ENCODE measurements around the gene HERC5.

HERC5 gene

GRCh38 chr4:88527787-88528186 lies 70.9 kb downstream of the HERC5 start:
- TF ChIP-seq, protein P1, sequence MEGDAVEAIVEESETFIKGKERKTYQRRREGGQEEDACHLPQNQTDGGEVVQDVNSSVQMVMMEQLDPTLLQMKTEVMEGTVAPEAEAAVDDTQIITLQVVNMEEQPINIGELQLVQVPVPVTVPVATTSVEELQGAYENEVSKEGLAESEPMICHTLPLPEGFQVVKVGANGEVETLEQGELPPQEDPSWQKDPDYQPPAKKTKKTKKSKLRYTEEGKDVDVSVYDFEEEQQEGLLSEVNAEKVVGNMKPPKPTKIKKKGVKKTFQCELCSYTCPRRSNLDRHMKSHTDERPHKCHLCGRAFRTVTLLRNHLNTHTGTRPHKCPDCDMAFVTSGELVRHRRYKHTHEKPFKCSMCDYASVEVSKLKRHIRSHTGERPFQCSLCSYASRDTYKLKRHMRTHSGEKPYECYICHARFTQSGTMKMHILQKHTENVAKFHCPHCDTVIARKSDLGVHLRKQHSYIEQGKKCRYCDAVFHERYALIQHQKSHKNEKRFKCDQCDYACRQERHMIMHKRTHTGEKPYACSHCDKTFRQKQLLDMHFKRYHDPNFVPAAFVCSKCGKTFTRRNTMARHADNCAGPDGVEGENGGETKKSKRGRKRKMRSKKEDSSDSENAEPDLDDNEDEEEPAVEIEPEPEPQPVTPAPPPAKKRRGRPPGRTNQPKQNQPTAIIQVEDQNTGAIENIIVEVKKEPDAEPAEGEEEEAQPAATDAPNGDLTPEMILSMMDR (IDR thresholded peaks at IDR 0.05; ENCODE audit: insufficient read depth, low read depth, low read length, missing control alignments), result no peak
- DNase-seq (ENCODE audit: low read depth), result peak; percentile 93
- peak overlapping the region; percentile 1 for H3K4me3 ChIP-seq (ENCODE audit: low read depth, low read length)

GRCh38 chr4:88528861-88529260 lies 71.9 kb downstream of the HERC5 start:
- H3K4me3 ChIP-seq (ENCODE audit: low read depth, low read length), result no peak overlapping the region
- DNase-seq (ENCODE audit: low read depth), result no peak
- TF ChIP-seq, protein P1 (IDR thresholded peaks at IDR 0.05; ENCODE audit: insufficient read depth, low read depth, low read length, missing control alignments), result no peak

DNA sequence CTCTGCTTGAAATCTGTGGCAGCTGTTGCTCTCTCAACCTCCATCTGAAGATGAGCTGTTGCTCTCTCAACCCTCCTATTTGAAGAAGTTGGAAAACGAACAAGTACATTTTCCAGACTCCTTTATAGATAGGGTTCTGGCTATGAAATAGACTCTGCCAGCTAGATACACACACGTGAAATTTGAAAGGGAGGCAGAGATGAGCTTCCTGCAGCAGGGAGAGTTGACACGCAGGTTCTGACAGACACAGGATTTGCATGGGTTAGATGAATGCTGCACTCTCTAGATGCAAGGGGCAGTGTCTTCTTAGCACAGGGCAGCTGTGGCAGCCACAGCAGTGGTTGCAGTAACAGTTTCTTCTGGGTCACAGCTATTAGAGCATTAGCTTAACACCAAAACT lies 74.6 kb downstream of the HERC5 start:
- H3K4me3 ChIP-seq (ENCODE audit: low read depth, low read length), result no peak overlapping the region
- DNase-seq (ENCODE audit: low read depth), result no peak
- TF ChIP-seq, protein P1 (IDR thresholded peaks at IDR 0.05; ENCODE audit: insufficient read depth, low read depth, low read length, missing control alignments), result no peak

DNA sequence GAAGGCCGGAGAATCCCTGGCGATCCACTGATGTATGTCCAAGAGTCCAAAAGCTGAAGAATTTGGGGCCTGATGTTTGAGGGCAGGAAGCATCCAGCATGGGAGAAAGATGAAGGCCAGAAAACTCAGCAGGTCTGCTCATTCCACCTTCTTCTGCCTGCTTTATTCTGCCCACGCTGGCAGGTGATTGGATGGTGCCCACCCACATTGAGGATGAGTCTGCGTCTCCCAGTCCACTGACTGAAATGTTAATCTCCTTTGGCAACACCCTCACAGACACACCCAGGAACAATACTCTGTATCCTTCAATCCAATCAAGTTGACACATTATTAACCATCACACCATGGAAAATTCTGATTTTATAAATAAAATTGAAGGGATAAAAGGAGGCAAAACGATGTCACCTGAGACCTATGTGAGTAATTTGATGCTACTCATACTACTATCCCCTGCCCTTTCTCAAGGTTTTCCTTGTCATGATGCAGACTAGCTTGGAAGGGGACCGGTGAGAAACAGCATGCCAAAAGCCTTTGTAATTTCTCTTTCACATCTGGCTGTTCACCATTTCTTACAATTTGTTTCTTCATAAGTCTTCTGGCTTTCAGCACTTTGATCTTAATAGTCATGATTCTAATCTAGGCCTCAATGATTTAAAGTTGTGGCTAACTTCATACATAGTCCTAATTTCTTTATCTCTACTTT lies 76.3 kb downstream of the HERC5 start:
- no peak for DNase-seq (ENCODE audit: low read depth)
- TF ChIP-seq, protein P1 (IDR thresholded peaks at IDR 0.05; ENCODE audit: insufficient read depth, low read depth, low read length, missing control alignments), result no peak

DNA sequence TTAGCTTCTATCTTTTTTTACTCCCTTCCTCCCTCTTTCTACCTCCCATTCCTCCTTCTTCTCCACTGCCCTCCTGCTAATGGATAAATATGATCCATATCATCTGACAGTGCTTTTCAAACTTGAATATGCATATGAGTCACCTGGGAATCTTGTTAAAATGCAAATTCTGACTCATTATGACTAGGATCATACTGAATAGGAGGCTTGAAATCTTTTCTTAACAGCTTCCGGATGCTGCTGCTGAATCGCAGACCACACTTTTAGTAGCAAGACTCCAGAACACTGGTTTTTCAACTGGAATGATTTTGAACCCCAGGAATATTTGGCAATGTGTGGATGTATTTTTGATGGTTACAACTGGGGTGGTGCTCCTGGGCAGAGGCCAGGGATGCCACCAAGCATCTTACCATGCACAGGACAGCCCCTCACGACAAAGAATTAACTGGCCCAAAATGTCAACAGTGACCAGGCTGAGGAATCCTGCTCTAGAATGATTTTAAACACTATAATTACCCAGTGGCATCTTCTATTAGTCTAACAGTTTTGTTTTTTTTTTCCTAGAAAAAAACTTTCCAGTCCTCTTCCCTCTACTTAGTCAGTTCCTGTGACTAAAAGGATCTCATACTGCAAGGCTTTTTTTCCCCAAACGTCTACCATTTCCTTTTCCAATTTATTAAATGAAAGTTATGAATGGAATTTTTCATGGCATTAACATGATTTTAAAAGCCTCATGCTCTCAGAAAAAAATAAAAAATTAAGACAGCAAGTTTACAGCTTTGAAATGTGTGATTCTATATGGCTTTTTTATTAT lies 77.2 kb downstream of the HERC5 start:
- no peak for DNase-seq (ENCODE audit: low read depth)
- TF ChIP-seq, protein P1 (IDR thresholded peaks at IDR 0.05; ENCODE audit: insufficient read depth, low read depth, low read length, missing control alignments), result no peak
- H3K4me3 ChIP-seq (ENCODE audit: low read depth, low read length), result no peak overlapping the region

More for the DNA sequence above, 76.3 kb downstream of the HERC5 start:
- H3K4me3 ChIP-seq (ENCODE audit: low read depth, low read length), result no peak overlapping the region

GRCh38 chr4:88535090-88535755 lies 78.3 kb downstream of the HERC5 start:
- no peak overlapping the region for H3K4me3 ChIP-seq (ENCODE audit: low read depth, low read length)
- DNase-seq (ENCODE audit: low read depth), result no peak
- TF ChIP-seq, protein P1 (IDR thresholded peaks at IDR 0.05; ENCODE audit: insufficient read depth, low read depth, low read length, missing control alignments), result no peak
